ENCODE results near the gene CFAP300. TPM values are rescaled to one million over a fixed set of nuclear protein-coding genes. Genes with fewer than 3 reads are reported as not detected.

The CFAP300 gene
- total and polyA plus RNA-seq, 2 of the 8 experiments (the other 6 are each of a cell fraction or from before 2014, with no cell fraction given): 2.1 to 2.8 TPM

- H4K91ac ChIP-seq (replicated peaks; ENCODE audit: insufficient read length, low read length): no peak overlapping the region
- no peak overlapping the region for H3K23ac ChIP-seq (ENCODE audit: insufficient read length)
- H4K20me1 ChIP-seq (replicated peaks in 1 of 2; ENCODE audit: control insufficient read depth in 1 of 2, insufficient read depth in 2 of 2, low read length in 2 of 2): no peaks in the 10 kb centered on the region
- H3K27ac ChIP-seq (ENCODE audit: low read depth, low read length): no peak overlapping the region
- H3K9me3 ChIP-seq (ENCODE audit: insufficient read depth in 2 of 2, low read depth in 1 of 2, low read length in 1 of 2): no peaks in the 10 kb centered on the region
- ChIA-PET POLR2A (ENCODE audit: partially characterized antibody) (no interaction called here), CTCF (ENCODE audit: partially characterized antibody) (interaction anchor here (0.5 to 2.1 kb wide), 3 partner anchors 17 to 938 kb away, joined by 3 to 8 read pairs (median 6); no protein-coding TSS in a partner anchor)
- no peak overlapping the region for H3K18ac ChIP-seq (ENCODE audit: extremely low read depth, low read length)
- no peak overlapping the region for H2BK120ac ChIP-seq (replicated peaks; ENCODE audit: low read depth, low read length)
- no peak for TF ChIP-seq SUZ12 (IDR thresholded peaks at IDR 0.05; ENCODE audit: low read length)
- TF ChIP-seq TEAD4 (IDR thresholded peaks at IDR 0.05; ENCODE audit: low read depth, low read length): no peak
- TF ChIP-seq GTF2F1 (IDR thresholded peaks at IDR 0.05; ENCODE audit: borderline replicate concordance, low read depth, low read length): no peak
- no peak for TF ChIP-seq SP1 (IDR thresholded peaks at IDR 0.05; ENCODE audit: low read depth, low read length)
- TF ChIP-seq MAFK (IDR thresholded peaks at IDR 0.05; ENCODE audit: low read depth, low read length): no peak
- no peak for TF ChIP-seq ZNF274 (IDR thresholded peaks at IDR 0.05; ENCODE audit: borderline replicate concordance, extremely low read depth, low read length)
- TF ChIP-seq SIX5 (IDR thresholded peaks at IDR 0.05; ENCODE audit: low read depth, low read length): no peak
- TF ChIP-seq HDAC2 (IDR thresholded peaks at IDR 0.05; ENCODE audit: borderline replicate concordance in 1 of 2, low read depth in 2 of 2, low read length in 2 of 2): no peak
- TF ChIP-seq BACH1 (IDR thresholded peaks at IDR 0.05; ENCODE audit: low read length): no peak
- no peak for TF ChIP-seq NRF1 (IDR thresholded peaks at IDR 0.05; ENCODE audit: low read depth, low read length)
- no peak for TF ChIP-seq SP4 (IDR thresholded peaks at IDR 0.05; ENCODE audit: low read length)
- TF ChIP-seq FOSL1 (IDR thresholded peaks at IDR 0.05; ENCODE audit: insufficient read depth, low read depth, low read length): no peak
- no peak for TF ChIP-seq HDAC6 (IDR thresholded peaks at IDR 0.05; ENCODE audit: low read depth, low read length)
- no peak for TF ChIP-seq YY1 (IDR thresholded peaks at IDR 0.05; ENCODE audit: low read depth, low read length)
- TF ChIP-seq SAP30 (IDR thresholded peaks at IDR 0.05; ENCODE audit: insufficient read depth, insufficient replicate concordance, low read length): no peak
- no peak for TF ChIP-seq RFX5 (IDR thresholded peaks at IDR 0.05; ENCODE audit: borderline replicate concordance, low read depth, low read length)
- no peak overlapping the region for H4K8ac ChIP-seq (ENCODE audit: extremely low read depth, insufficient read depth, low read length)
- H3K79me1 ChIP-seq (ENCODE audit: low read depth, low read length): no peaks in the 10 kb centered on the region
- no peak overlapping the region for H3K4me3 ChIP-seq (ENCODE audit: extremely low read depth in 1 of 4, insufficient read depth in 2 of 4, low read depth in 3 of 4, low read length in 4 of 4)
- no peak overlapping the region for H3K9ac ChIP-seq (replicated peaks in 1 of 4; ENCODE audit: extremely low read depth in 1 of 4, low read depth in 3 of 4, low read length in 3 of 4)
- no peaks in the 10 kb centered on the region for H3K27me3 ChIP-seq (replicated peaks in 1 of 4; ENCODE audit: control insufficient read depth in 3 of 4, extremely low read depth in 1 of 4, insufficient read depth in 3 of 4, low read length in 3 of 4)
- no peaks in the 10 kb centered on the region for H3K79me2 ChIP-seq (ENCODE audit: control insufficient read depth in 1 of 2, insufficient read depth in 2 of 2, low read length in 2 of 2)
- H3K4me1 ChIP-seq (replicated peaks in 1 of 4; ENCODE audit: control insufficient read depth in 3 of 4, insufficient read depth in 4 of 4, low read length in 3 of 4): peaks cover 0 to 3% (median 0%) of the 10 kb centered on the region in 4 experiments; a peak in 1 of 7 replicates
- no peak overlapping the region for H2BK5ac ChIP-seq (ENCODE audit: low read depth, low read length)
- H2BK20ac ChIP-seq (ENCODE audit: low read length): no peak overlapping the region
- DNase-seq (ENCODE audit: low read depth in 1 of 2, low spot score in 2 of 2) (no peak), FAIRE-seq (no peak)
- H4K5ac ChIP-seq (ENCODE audit: insufficient read length, low read depth, low read length): no peak overlapping the region
- no peak overlapping the region for H3K14ac ChIP-seq (ENCODE audit: insufficient read length)
- no peaks in the 10 kb centered on the region for H3K23me2 ChIP-seq (ENCODE audit: low read depth, low read length)
- H3K4ac ChIP-seq (replicated peaks; ENCODE audit: insufficient read length, low read depth, low read length): no peak overlapping the region
- no peak overlapping the region for H3K4me2 ChIP-seq (ENCODE audit: insufficient read depth in 1 of 2, low read depth in 2 of 2, low read length in 2 of 2)
- no peak overlapping the region for H2BK15ac ChIP-seq (ENCODE audit: low read length)
- no peak overlapping the region for H3K56ac ChIP-seq (replicated peaks; ENCODE audit: insufficient read length, low read depth, low read length)
- no peak overlapping the region for H2BK12ac ChIP-seq (ENCODE audit: low read depth, low read length)
- no peak overlapping the region for H2AFZ ChIP-seq (ENCODE audit: low read length)
- no peaks in the 10 kb centered on the region for H3K36me3 ChIP-seq (ENCODE audit: control insufficient read depth in 2 of 4, insufficient read depth in 4 of 4, low read length in 3 of 4)
- no peak overlapping the region for H2AK5ac ChIP-seq (ENCODE audit: low read depth, low read length)
These were observed 43.0 kb upstream of the CFAP300 start for GRCh38 chr11:102004220-102004619.

All from H1 (cell line).